Measurements from ENCODE around the gene COQ10A. TPM values are rescaled to one million over a fixed set of nuclear protein-coding genes. Genes with fewer than 3 reads are reported as not detected.

COQ10A gene
- total RNA-seq, 1 donor from 2014 or later = 18.0 TPM

- peaks cover 10% of the 10 kb centered on the region for H3K36me3 Mint-ChIP-seq (ENCODE audit: low read depth)
- no peaks in the 10 kb centered on the region for H3K27me3 Mint-ChIP-seq (ENCODE audit: insufficient read depth)
- intact Hi-C loops (cut with micrococcal nuclease) = no loop called here
- H3K27ac Mint-ChIP-seq = no peak overlapping the region
- no peak for DNase-seq (ENCODE audit: low spot score)
- H3K4me1 Mint-ChIP-seq (ENCODE audit: low read depth) = peaks cover 6% of the 10 kb centered on the region
- no peaks in the 10 kb centered on the region for H3K9me3 Mint-ChIP-seq
- no peak overlapping the region for H3K4me3 Mint-ChIP-seq
These were observed 36.1 kb upstream of the COQ10A start for GRCh38 chr12:56230432-56231183.

GRCh38 chr12:56231184-56231582 lies 35.6 kb upstream of the COQ10A start:
- Mint-ChIP-seq H3K4me1 (ENCODE audit: low read depth) (no peaks in the 10 kb centered on the region), H3K27me3 (ENCODE audit: insufficient read depth) (no peaks in the 10 kb centered on the region), H3K27ac (no peak overlapping the region), H3K4me3 (no peak overlapping the region), H3K9me3 (no peaks in the 10 kb centered on the region), H3K36me3 (ENCODE audit: low read depth) (peaks cover 9% of the 10 kb centered on the region)
- DNase-seq (ENCODE audit: low spot score) = no peak
- intact Hi-C loops (cut with micrococcal nuclease) = no loop called here

GRCh38 chr12:56234746-56235436 lies 31.9 kb upstream of the COQ10A start:
- no peak overlapping the region for H3K4me3 Mint-ChIP-seq
- DNase-seq (ENCODE audit: low spot score) = no peak
- H3K27me3 Mint-ChIP-seq (ENCODE audit: insufficient read depth) = no peaks in the 10 kb centered on the region
- H3K4me1 Mint-ChIP-seq (ENCODE audit: low read depth) = no peaks in the 10 kb centered on the region
- peaks cover 5% of the 10 kb centered on the region for H3K36me3 Mint-ChIP-seq (ENCODE audit: low read depth)
- H3K9me3 Mint-ChIP-seq = no peaks in the 10 kb centered on the region
- H3K27ac Mint-ChIP-seq = no peak overlapping the region
- intact Hi-C loops (cut with micrococcal nuclease) = no loop called here

GRCh38 chr12:56236091-56236490 lies 30.7 kb upstream of the COQ10A start:
- H3K4me1 Mint-ChIP-seq (ENCODE audit: low read depth) = no peaks in the 10 kb centered on the region
- no peaks in the 10 kb centered on the region for H3K9me3 Mint-ChIP-seq
- DNase-seq (ENCODE audit: low spot score) = no peak
- H3K27me3 Mint-ChIP-seq (ENCODE audit: insufficient read depth) = no peaks in the 10 kb centered on the region
- H3K27ac Mint-ChIP-seq = no peak overlapping the region
- H3K36me3 Mint-ChIP-seq (ENCODE audit: low read depth) = peaks cover 4% of the 10 kb centered on the region
- no peak overlapping the region for H3K4me3 Mint-ChIP-seq
- intact Hi-C loops (cut with micrococcal nuclease) = no loop called here

- H3K27ac Mint-ChIP-seq = no peak overlapping the region
- DNase-seq (ENCODE audit: low spot score) = no peak
- H3K4me3 Mint-ChIP-seq = no peak overlapping the region
- no peaks in the 10 kb centered on the region for H3K27me3 Mint-ChIP-seq (ENCODE audit: insufficient read depth)
- peaks cover 9% of the 10 kb centered on the region for H3K36me3 Mint-ChIP-seq (ENCODE audit: low read depth)
- intact Hi-C loops (cut with micrococcal nuclease) = no loop called here
- no peaks in the 10 kb centered on the region for H3K4me1 Mint-ChIP-seq (ENCODE audit: low read depth)
- no peaks in the 10 kb centered on the region for H3K9me3 Mint-ChIP-seq
These were observed 29.8 kb upstream of the COQ10A start for GRCh38 chr12:56236985-56237384.

GRCh38 chr12:56237552-56237951 lies 29.2 kb upstream of the COQ10A start:
- Mint-ChIP-seq H3K4me1 (ENCODE audit: low read depth) (no peaks in the 10 kb centered on the region), H3K36me3 (ENCODE audit: low read depth) (peaks cover 10% of the 10 kb centered on the region), H3K27me3 (ENCODE audit: insufficient read depth) (no peaks in the 10 kb centered on the region), H3K4me3 (no peak overlapping the region), H3K9me3 (no peaks in the 10 kb centered on the region), H3K27ac (no peak overlapping the region)
- no peak for DNase-seq (ENCODE audit: low spot score)
- intact Hi-C loops (cut with micrococcal nuclease) = no loop called here

GRCh38 chr12:56241424-56242303 lies 25.1 kb upstream of the COQ10A start:
- Mint-ChIP-seq H3K27ac (peak overlapping the region; percentile 29), H3K4me1 (ENCODE audit: low read depth) (no peaks in the 10 kb centered on the region), H3K27me3 (ENCODE audit: insufficient read depth) (no peaks in the 10 kb centered on the region), H3K36me3 (ENCODE audit: low read depth) (peaks cover 29% of the 10 kb centered on the region), H3K9me3 (no peaks in the 10 kb centered on the region), H3K4me3 (no peak overlapping the region)
- intact Hi-C loops (cut with micrococcal nuclease) = no loop called here
- no peak for DNase-seq (ENCODE audit: low spot score)

GRCh38 chr12:56242986-56243385 lies 23.8 kb upstream of the COQ10A start:
- Mint-ChIP-seq H3K4me3 (no peak overlapping the region), H3K36me3 (ENCODE audit: low read depth) (peaks cover 36% of the 10 kb centered on the region), H3K27me3 (ENCODE audit: insufficient read depth) (no peaks in the 10 kb centered on the region), H3K9me3 (no peaks in the 10 kb centered on the region), H3K27ac (no peak overlapping the region), H3K4me1 (ENCODE audit: low read depth) (no peaks in the 10 kb centered on the region)
- DNase-seq (ENCODE audit: low spot score) = no peak
- intact Hi-C loops (cut with micrococcal nuclease) = no loop called here

- Mint-ChIP-seq H3K4me3 (no peak overlapping the region), H3K27ac (no peak overlapping the region), H3K9me3 (no peaks in the 10 kb centered on the region), H3K4me1 (ENCODE audit: low read depth) (no peaks in the 10 kb centered on the region), H3K27me3 (ENCODE audit: insufficient read depth) (no peaks in the 10 kb centered on the region), H3K36me3 (ENCODE audit: low read depth) (peaks cover 36% of the 10 kb centered on the region)
- intact Hi-C loops (cut with micrococcal nuclease) = no loop called here
- DNase-seq (ENCODE audit: low spot score) = no peak
These were observed 23.0 kb upstream of the COQ10A start for GRCh38 chr12:56243731-56244181.

- Mint-ChIP-seq H3K4me3 (no peak overlapping the region), H3K27ac (no peak overlapping the region), H3K36me3 (ENCODE audit: low read depth) (peaks cover 41% of the 10 kb centered on the region), H3K4me1 (ENCODE audit: low read depth) (no peaks in the 10 kb centered on the region), H3K9me3 (no peaks in the 10 kb centered on the region), H3K27me3 (ENCODE audit: insufficient read depth) (no peaks in the 10 kb centered on the region)
- intact Hi-C loops (cut with micrococcal nuclease) = no loop called here
- no peak for DNase-seq (ENCODE audit: low spot score)
These were observed 22.2 kb upstream of the COQ10A start for GRCh38 chr12:56244494-56244893.

- DNase-seq (ENCODE audit: low spot score) = no peak
- Mint-ChIP-seq H3K36me3 (ENCODE audit: low read depth) (peaks cover 48% of the 10 kb centered on the region), H3K4me1 (ENCODE audit: low read depth) (no peaks in the 10 kb centered on the region), H3K27ac (no peak overlapping the region), H3K9me3 (no peaks in the 10 kb centered on the region), H3K4me3 (no peak overlapping the region), H3K27me3 (ENCODE audit: insufficient read depth) (no peaks in the 10 kb centered on the region)
- intact Hi-C loops (cut with micrococcal nuclease) = no loop called here
These were observed 18.8 kb upstream of the COQ10A start for GRCh38 chr12:56247923-56248322.

GRCh38 chr12:56248711-56249110 lies 18.0 kb upstream of the COQ10A start:
- DNase-seq (ENCODE audit: low spot score) = no peak
- Mint-ChIP-seq H3K4me1 (ENCODE audit: low read depth) (no peaks in the 10 kb centered on the region), H3K36me3 (ENCODE audit: low read depth) (peaks cover 43% of the 10 kb centered on the region), H3K4me3 (no peak overlapping the region), H3K27me3 (ENCODE audit: insufficient read depth) (no peaks in the 10 kb centered on the region), H3K9me3 (no peaks in the 10 kb centered on the region), H3K27ac (no peak overlapping the region)
- intact Hi-C loops (cut with micrococcal nuclease) = no loop called here

- Mint-ChIP-seq H3K4me3 (no peak overlapping the region), H3K9me3 (no peaks in the 10 kb centered on the region), H3K27ac (no peak overlapping the region), H3K4me1 (ENCODE audit: low read depth) (peaks cover 15% of the 10 kb centered on the region), H3K27me3 (ENCODE audit: insufficient read depth) (no peaks in the 10 kb centered on the region), H3K36me3 (ENCODE audit: low read depth) (peaks cover 33% of the 10 kb centered on the region)
- intact Hi-C loops (cut with micrococcal nuclease) = no loop called here
- DNase-seq (ENCODE audit: low spot score) = no peak
These were observed 14.1 kb upstream of the COQ10A start for GRCh38 chr12:56252649-56253048.

Data from activated T-helper 1 cell treated with anti-CD3 and anti-CD28 coated beads, Interleukin-12 subunit alpha, Interleukin-12 subunit beta, Interleukin-2, Interleukin-4 antibody, amounts not matched to agents 30 ng/mL and 10 ng/mL and 1 ng/mL, durations not matched to agents 14 hours and 24 hours and 36 hours (primary cell).